Loucy (cell line): Measurements from ENCODE around the gene CYP1A2.

Source experiments
- H2AFZ ChIP-seq: fragments of 200-600 bp; sonication (generic); 2 replicates; pipeline ENCODE4 v1.6.0; 2016; ENCODE audit warnings: antibody characterized with exemption, mild to moderate bottlenecking, low read length, moderate library complexity
- H3F3A ChIP-seq: fragments of 200-600 bp; 2 replicates; pipeline ENCODE4 v1.6.0; 2016; ENCODE audit warnings: antibody characterized with exemption, low read depth, mild to moderate bottlenecking
- H3K27me3 ChIP-seq: fragments of 200-600 bp; sonication (generic); 2 replicates; pipeline ENCODE4 v1.6.1; 2014; ENCODE audit warnings: low read length, mild to moderate bottlenecking; ENCODE audit not compliant: insufficient read depth, poor library complexity, severe bottlenecking
- H3K36me3 ChIP-seq: fragments of 200-600 bp; sonication (generic); 2 replicates; pipeline ENCODE4 v1.6.1; 2016; ENCODE audit warnings: low read length; ENCODE audit not compliant: insufficient read depth
- H3K4me1 ChIP-seq: fragments of 200-600 bp; sonication (generic); 2 replicates; pipeline ENCODE4 v1.5.1; 2014; ENCODE audit warnings: low read length, mild to moderate bottlenecking; ENCODE audit not compliant: insufficient read depth, poor library complexity, severe bottlenecking
- H3K4me2 ChIP-seq: fragments of 200-600 bp; sonication (generic); 2 replicates; pipeline ENCODE4 v1.6.0; 2014; ENCODE audit warnings: antibody characterized with exemption, low read length, low read depth, mild to moderate bottlenecking; ENCODE audit not compliant: poor library complexity, severe bottlenecking
- H3K4me3 ChIP-seq: fragments of 200-600 bp; sonication (generic); 2 replicates; pipeline ENCODE4 v1.5.1; 2014; ENCODE audit warnings: low read length, mild to moderate bottlenecking, mixed read lengths; ENCODE audit not compliant: poor library complexity, severe bottlenecking
- H3K79me2 ChIP-seq: fragments of 200-600 bp; sonication (generic); 2 replicates; pipeline ENCODE4 v1.6.1; 2014; ENCODE audit warnings: low read length; ENCODE audit not compliant: insufficient read depth
- H3K9ac ChIP-seq: fragments of 200-600 bp; sonication (generic); 2 replicates; pipeline ENCODE4 v1.6.0; 2014; ENCODE audit warnings: mild to moderate bottlenecking, low read depth, low read length, moderate library complexity; ENCODE audit not compliant: poor library complexity, severe bottlenecking
- H3K9me2 ChIP-seq: fragments of 200-600 bp; sonication (generic); replicated peaks from 2 replicates; pipeline ENCODE4 v1.6.1; 2016; ENCODE audit warnings: low read depth, low read length, mixed read lengths
- H3K9me3 ChIP-seq: fragments of 200-600 bp; sonication (generic); 2 replicates; pipeline ENCODE4 v1.6.1; 2014; ENCODE audit warnings: mild to moderate bottlenecking, antibody characterized with exemption, low read length, low read depth; ENCODE audit not compliant: insufficient read depth
- H4K20me1 ChIP-seq: fragments of 200-600 bp; sonication (generic); 2 replicates; pipeline ENCODE4 v1.6.0; 2014; ENCODE audit warnings: antibody characterized with exemption, low read length, mild to moderate bottlenecking; ENCODE audit not compliant: insufficient read depth, poor library complexity, severe bottlenecking
- CTCF ChIP-seq: fragments of 200-600 bp; sonication (generic); conservative IDR thresholded peaks from 2 replicates; pipeline ENCODE4 v1.5.1; 2014; ENCODE audit warnings: mild to moderate bottlenecking, antibody characterized with exemption, low read length
- EZH2phosphoT487 ChIP-seq: fragments of 200-600 bp; IDR thresholded peaks from 2 replicates; pipeline ENCODE4 v1.6.1; 2018; ENCODE audit warnings: antibody characterized with exemption, mild to moderate bottlenecking, moderate library complexity, borderline replicate concordance

Gene CYP1A2

GRCh38 chr15:74730619-74731316 lies 17.9 kb upstream of the CYP1A2 start:
- H3K9me2 ChIP-seq: no peaks in the 10 kb centered on the region
- H4K20me1 ChIP-seq: no peaks in the 10 kb centered on the region
- H3K27me3 ChIP-seq: no peaks in the 10 kb centered on the region
- peaks cover 7% of the 10 kb centered on the region for H3K4me1 ChIP-seq
- H3K79me2 ChIP-seq: no peaks in the 10 kb centered on the region
- no peak for TF ChIP-seq EZH2phosphoT487
- TF ChIP-seq CTCF: no peak
- H3K9ac ChIP-seq: no peak overlapping the region
- no peaks in the 10 kb centered on the region for H3K36me3 ChIP-seq
- no peak overlapping the region for H2AFZ ChIP-seq
- no peaks in the 10 kb centered on the region for H3K9me3 ChIP-seq
- no peaks in the 10 kb centered on the region for H3F3A ChIP-seq
- H3K4me2 ChIP-seq: no peak overlapping the region
- no peak overlapping the region for H3K4me3 ChIP-seq

- Histone ChIP-seq H3F3A (no peaks in the 10 kb centered on the region), H3K4me1 (no peaks in the 10 kb centered on the region), H3K9ac (no peak overlapping the region), H3K9me3 (no peaks in the 10 kb centered on the region), H3K27me3 (no peaks in the 10 kb centered on the region), H2AFZ (no peak overlapping the region), H3K9me2 (no peaks in the 10 kb centered on the region), H3K36me3 (no peaks in the 10 kb centered on the region), H4K20me1 (no peaks in the 10 kb centered on the region), H3K79me2 (no peaks in the 10 kb centered on the region), H3K4me2 (no peak overlapping the region), H3K4me3 (no peak overlapping the region)
- TF ChIP-seq CTCF: no peak
- TF ChIP-seq EZH2phosphoT487: no peak
Measured at GRCh38 chr15:74732846-74733245, 15.8 kb upstream of the CYP1A2 start.

GRCh38 chr15:74733269-74733668 lies 15.4 kb upstream of the CYP1A2 start:
- Histone ChIP-seq H4K20me1 (no peaks in the 10 kb centered on the region), H3K4me1 (no peaks in the 10 kb centered on the region), H3K4me3 (no peak overlapping the region), H3K79me2 (no peaks in the 10 kb centered on the region), H3K9ac (no peak overlapping the region), H3K27me3 (no peaks in the 10 kb centered on the region), H2AFZ (no peak overlapping the region), H3F3A (no peaks in the 10 kb centered on the region), H3K9me3 (no peaks in the 10 kb centered on the region), H3K4me2 (no peak overlapping the region), H3K36me3 (no peaks in the 10 kb centered on the region), H3K9me2 (no peaks in the 10 kb centered on the region)
- TF ChIP-seq CTCF (no peak), EZH2phosphoT487 (no peak)
